Neuronal stem cell (in vitro differentiated cells): ENCODE results near the gene DNAJC18.
"Not testable (repeated sequence)": the region's sequence is repeated elsewhere in the genome, so short reads cannot be mapped to it uniquely, and the experiment has no call there.

ENCODE experiments used
- DNase-seq: peaks from one replicate; pipeline ENCODE4 v3.0.0-alpha.2; 2013; ENCODE audit warnings: low spot score
- H2AFZ ChIP-seq: one replicate; pipeline ENCODE4 v1.6.1; 2013; ENCODE audit warnings: mild to moderate bottlenecking, low read length, inconsistent platforms
- H2AK5ac ChIP-seq: 2 replicates; pipeline ENCODE4 v1.6.1; 2013; ENCODE audit warnings: low read depth, mild to moderate bottlenecking, inconsistent platforms, low read length, moderate library complexity, mixed read lengths
- H2BK120ac ChIP-seq: 2 replicates; pipeline ENCODE4 v1.6.1; 2013; ENCODE audit warnings: low read depth, mild to moderate bottlenecking, inconsistent platforms, low read length, moderate library complexity, mixed read lengths
- H2BK12ac ChIP-seq: one replicate; pipeline ENCODE4 v1.6.1; 2013; ENCODE audit warnings: low read length, inconsistent platforms
- H2BK15ac ChIP-seq: 2 replicates; pipeline ENCODE4 v1.6.1; 2013; ENCODE audit warnings: mild to moderate bottlenecking, low read length, inconsistent platforms, mixed read lengths
- H2BK5ac ChIP-seq: one replicate; pipeline ENCODE4 v1.6.1; 2013; ENCODE audit warnings: inconsistent platforms, mild to moderate bottlenecking, low read length, moderate library complexity
- H3K14ac ChIP-seq: one replicate; pipeline ENCODE4 v1.6.1; 2013; ENCODE audit warnings: low read length, inconsistent platforms
- H3K18ac ChIP-seq: 2 replicates; pipeline ENCODE4 v1.6.1; 2013; ENCODE audit warnings: low read length, inconsistent platforms
- H3K23ac ChIP-seq: 2 replicates; pipeline ENCODE4 v1.6.1; 2013; ENCODE audit warnings: low read depth, mild to moderate bottlenecking, mixed read lengths, low read length, inconsistent platforms; ENCODE audit not compliant: poor library complexity
- H3K27ac ChIP-seq: replicated peaks from 3 replicates; pipeline ENCODE4 v1.5.1; 2013; ENCODE audit warnings: low read length, inconsistent platforms
- H3K27me3 ChIP-seq, 3 experiments: 2 replicates each; pipeline ENCODE4 v1.6.1; 2013; ENCODE audit warnings: low read length in 3 of 3, mild to moderate bottlenecking in 2 of 3, inconsistent platforms in 1 of 3, low read depth in 1 of 3, mixed read lengths in 1 of 3, moderate library complexity in 1 of 3; ENCODE audit not compliant: control insufficient read depth in 3 of 3, insufficient read depth in 3 of 3
- H3K36me3 ChIP-seq, 2 donors: replicated peaks in 1 of 2; 2 replicates each; pipeline ENCODE4 v1.6.1; 2013; ENCODE audit warnings: low read length in 2 of 2; ENCODE audit not compliant: control insufficient read depth in 2 of 2, insufficient read depth in 2 of 2
- H3K4ac ChIP-seq: 2 replicates; pipeline ENCODE4 v1.6.1; 2013; ENCODE audit warnings: inconsistent platforms, mild to moderate bottlenecking, low read length, moderate library complexity
- H3K4me1 ChIP-seq, 2 donors: 1 replicate in 1 of 2; 2 replicates in 1 of 2; pipeline ENCODE4 v1.6.1; 2013; ENCODE audit warnings: low read length in 2 of 2, low read depth in 1 of 2; ENCODE audit not compliant: control insufficient read depth in 2 of 2, insufficient read depth in 1 of 2
- H3K4me2 ChIP-seq: one replicate; pipeline ENCODE4 v1.6.1; 2013; ENCODE audit warnings: mild to moderate bottlenecking, low read length, inconsistent platforms; ENCODE audit not compliant: insufficient read depth, poor library complexity, severe bottlenecking
- H3K4me3 ChIP-seq, 2 donors: 2 replicates each; pipeline ENCODE4 v1.5.1; 2013; ENCODE audit warnings: low read length in 2 of 2, mild to moderate bottlenecking in 2 of 2, inconsistent platforms in 1 of 2, moderate library complexity in 1 of 2
- H3K79me1 ChIP-seq: one replicate; pipeline ENCODE4 v1.6.1; 2013; ENCODE audit warnings: low read depth, mild to moderate bottlenecking, inconsistent platforms, low read length, moderate library complexity
- H3K9ac ChIP-seq: one replicate; pipeline ENCODE4 v1.6.1; 2013; ENCODE audit warnings: mild to moderate bottlenecking, low read depth, low read length, inconsistent platforms; ENCODE audit not compliant: poor library complexity
- H3K9me3 ChIP-seq, 2 donors: replicated peaks in 1 of 2; 2 replicates each; pipeline versions ENCODE3 to v1.6.1; 2013; ENCODE audit warnings: low read length in 2 of 2, mild to moderate bottlenecking in 2 of 2, inconsistent platforms in 1 of 2, low read depth in 1 of 2, mixed read lengths in 1 of 2, moderate library complexity in 1 of 2; ENCODE audit not compliant: control insufficient read depth in 2 of 2, insufficient read depth in 1 of 2
- H4K8ac ChIP-seq: one replicate; pipeline ENCODE4 v1.6.1; 2013; ENCODE audit warnings: low read depth, mild to moderate bottlenecking, inconsistent platforms, low read length, moderate library complexity
- H4K91ac ChIP-seq: one replicate; pipeline ENCODE4 v1.6.1; 2013; ENCODE audit warnings: low read length, low read depth, mild to moderate bottlenecking, inconsistent platforms; ENCODE audit not compliant: poor library complexity
- WGBS, 2 donors: extraction: QIAGEN DNeasy Blood & Tissue Kit; methylation state at CpG; one replicate each; pipeline ENCODE4 v1.1.7; 2013; ENCODE audit warnings: missing lambda C conversion rate in 2 of 2, mixed read lengths in 1 of 2; ENCODE audit not compliant: insufficient read length in 2 of 2, insufficient replicate concordance in 1 of 2; ENCODE audit errors: extremely low coverage in 2 of 2; 5-methylcytosine and 5-hydroxymethylcytosine counted together

Gene DNAJC18

GRCh38 chr5:139445325-139446170, 6.2 kb upstream of the DNAJC18 start:
- Histone ChIP-seq H2BK12ac (no peak overlapping the region), H2AK5ac (no peak overlapping the region), H3K79me1 (no peaks in the 10 kb centered on the region), H2BK5ac (no peak overlapping the region), H2BK15ac (no peak overlapping the region), H3K27me3 (peaks cover 0 to 15% (median 0%) of the 10 kb centered on the region in 3 experiments), H3K4me2 (no peak overlapping the region), H2AFZ (no peak overlapping the region), H3K9ac (no peak overlapping the region), H3K4ac (no peak overlapping the region), H3K4me3 (no peak overlapping the region), H3K4me1 (no peaks in the 10 kb centered on the region), H3K27ac (no peak overlapping the region), H3K18ac (no peak overlapping the region), H3K36me3 (no peaks in the 10 kb centered on the region), H3K23ac (no peak overlapping the region), H3K14ac (no peak overlapping the region), H4K8ac (no peak overlapping the region), H3K9me3 (no peaks in the 10 kb centered on the region), H4K91ac (no peak overlapping the region), H2BK120ac (no peak overlapping the region)
- DNase-seq: no peak
- no CpG with 5 or more reads among the region's 7 CpGs for WGBS, 2 donors

GRCh38 chr5:139443831-139444453, 4.6 kb upstream of the DNAJC18 start:
- no peaks in the 10 kb centered on the region for H3K79me1 ChIP-seq
- H3K27ac ChIP-seq: no peak overlapping the region
- no CpG with 5 or more reads among the region's 4 CpGs for WGBS, 2 donors
- no peak overlapping the region for H3K4me2 ChIP-seq
- H4K8ac ChIP-seq: no peak overlapping the region
- no peak overlapping the region for H3K4ac ChIP-seq
- no peak overlapping the region for H2BK12ac ChIP-seq
- no peak overlapping the region for H3K4me3 ChIP-seq
- H2BK15ac ChIP-seq: no peak overlapping the region
- no peak overlapping the region for H4K91ac ChIP-seq
- H3K14ac ChIP-seq: no peak overlapping the region
- no peak overlapping the region for H2AK5ac ChIP-seq
- peaks cover 0 to 4% of the 10 kb centered on the region in 2 donors for H3K4me1 ChIP-seq
- H3K18ac ChIP-seq: no peak overlapping the region
- H2BK120ac ChIP-seq: no peak overlapping the region
- H2BK5ac ChIP-seq: no peak overlapping the region
- peaks cover 0 to 15% (median 0%) of the 10 kb centered on the region in 3 experiments for H3K27me3 ChIP-seq
- DNase-seq: no peak
- H3K9me3 ChIP-seq: no peaks in the 10 kb centered on the region
- no peak overlapping the region for H2AFZ ChIP-seq
- no peaks in the 10 kb centered on the region for H3K36me3 ChIP-seq
- no peak overlapping the region for H3K23ac ChIP-seq
- no peak overlapping the region for H3K9ac ChIP-seq

- H3K14ac ChIP-seq, H3K4me3 ChIP-seq, H2BK12ac ChIP-seq, H3K27ac ChIP-seq, H3K9me3 ChIP-seq, DNase-seq, H2AK5ac ChIP-seq, H2BK15ac ChIP-seq, H3K18ac ChIP-seq, H3K9ac ChIP-seq, H4K8ac ChIP-seq, H4K91ac ChIP-seq, H3K23ac ChIP-seq, H2BK120ac ChIP-seq, H2AFZ ChIP-seq, H3K4me2 ChIP-seq, H3K79me1 ChIP-seq, H3K4ac ChIP-seq, H2BK5ac ChIP-seq: not testable (repeated sequence)
- WGBS, 2 donors: no CpG with 5 or more reads among the region's 17 CpGs
- H3K4me1 ChIP-seq: peaks cover 4 to 11% of the 10 kb centered on the region in 2 donors
- H3K36me3 ChIP-seq: peaks cover 6 to 18% of the 10 kb centered on the region in 2 donors
- H3K27me3 ChIP-seq: peaks cover 0 to 15% (median 0%) of the 10 kb centered on the region in 3 experiments
Measured at GRCh38 chr5:139440416-139440815, 1.1 kb upstream of the DNAJC18 start.

- no peak overlapping the region for H2BK12ac ChIP-seq
- H3K4me2 ChIP-seq: peak overlapping the region; percentile 79
- no peak overlapping the region for H3K14ac ChIP-seq
- H3K27ac ChIP-seq: no peak overlapping the region
- H2AFZ ChIP-seq: peak overlapping the region; percentile 91
- H2BK5ac ChIP-seq: no peak overlapping the region
- H3K9me3 ChIP-seq: no peaks in the 10 kb centered on the region
- H3K23ac ChIP-seq: no peak overlapping the region
- peak overlapping the region; percentile 74 to 75 for H3K4me3 ChIP-seq
- H3K36me3 ChIP-seq: peaks cover 6 to 33% of the 10 kb centered on the region in 2 donors
- H4K91ac ChIP-seq: no peak overlapping the region
- no peak overlapping the region for H2BK15ac ChIP-seq
- peaks cover 0 to 6% (median 0%) of the 10 kb centered on the region in 3 experiments for H3K27me3 ChIP-seq
- no CpG with 5 or more reads among the region's 8 CpGs for WGBS, 2 donors
- no peak overlapping the region for H3K4ac ChIP-seq
- no peak overlapping the region for H2AK5ac ChIP-seq
- H3K9ac ChIP-seq: no peak overlapping the region
- peaks cover 3% of the 10 kb centered on the region for H3K79me1 ChIP-seq
- H3K4me1 ChIP-seq: peaks cover 4 to 11% of the 10 kb centered on the region in 2 donors
- H2BK120ac ChIP-seq: no peak overlapping the region
- H4K8ac ChIP-seq: no peak overlapping the region
- no peak for DNase-seq
- H3K18ac ChIP-seq: no peak overlapping the region
Measured at GRCh38 chr5:139438707-139439012, 665 bp downstream of the DNAJC18 start.
